Gastrocnemius medialis (tissue), 4 donors: ENCODE data around the gene GMNN.

Source experiments
- CTCF ChIP-seq, 5 experiments: fragments of 450-650 bp in 3 of 5; fragments of 200-600 bp in 2 of 5; sonication (generic) in 2 of 5; IDR thresholded peaks in 4 of 5; conservative IDR thresholded peaks in 1 of 5; 1 replicate in 4 of 5; 2 replicates in 1 of 5; pipeline ENCODE4 v1.5.1; 2016 to 2019; ENCODE audit warnings: antibody characterized with exemption in 5 of 5, mild to moderate bottlenecking in 3 of 5, moderate library complexity in 3 of 5
- POLR2A ChIP-seq, 2 donors: fragments of 450-650 bp; IDR thresholded peaks; one replicate each; pipeline ENCODE4 v1.6.1; 2017; ENCODE audit warnings: antibody characterized with exemption in 2 of 2, mild to moderate bottlenecking in 2 of 2, moderate library complexity in 2 of 2

- no peak for TF ChIP-seq POLR2A (IDR thresholded peaks at IDR 0.05)
- TF ChIP-seq CTCF (IDR thresholded peaks at IDR 0.05 in 4 of 5, conservative IDR thresholded peaks at IDR 0.05 in 1 of 5): no peak
Measured at GRCh38 chr6:24807584-24807983, 32.8 kb downstream of the GMNN start.
